HAP-1 (cell line): ENCODE measurements around the gene LAYN.
A peak's percentile ranks its signal among the peaks of the same experiment; 100 is the strongest.

Experiments used
- DNase-seq, 2 experiments: peaks; one replicate each; pipeline ENCODE4 v3.0.0-alpha.2; 2016 to 2020; ENCODE audit warnings: low spot score in 2 of 2
- H3K27me3 ChIP-seq: fragments of 250-450 bp; sonication (Bioruptor Pico); 2 replicates; pipeline ENCODE4 v1.5.1; 2020; ENCODE audit warnings: low read depth, mild to moderate bottlenecking, moderate library complexity
- H3K36me3 ChIP-seq: fragments of 250-450 bp; sonication (Bioruptor Pico); replicated peaks from 2 replicates; pipeline ENCODE4 v1.5.1; 2020; ENCODE audit warnings: mild to moderate bottlenecking
- H3K4me1 ChIP-seq: fragments of 250-450 bp; sonication (Bioruptor Pico); 2 replicates; pipeline ENCODE4 v1.5.1; 2020; ENCODE audit warnings: mild to moderate bottlenecking
- H3K4me3 ChIP-seq: fragments of 250-450 bp; sonication (Bioruptor Pico); 2 replicates; pipeline ENCODE4 v1.5.1; 2020; ENCODE audit warnings: mild to moderate bottlenecking, moderate library complexity
- H3K9me3 ChIP-seq: fragments of 250-450 bp; sonication (Bioruptor Pico); 2 replicates; pipeline ENCODE4 v1.5.1; 2020; ENCODE audit warnings: mild to moderate bottlenecking, moderate library complexity
- in situ Hi-C: fragments of 300-500 bp; cut with MboI; formaldehyde crosslinking; loops from 3 replicates; pipeline ENCODE4 v1.14.3; 2020; ENCODE audit warnings: low sequenced_read_pairs, inconsistent platforms, mixed read lengths

LAYN gene

DNA sequence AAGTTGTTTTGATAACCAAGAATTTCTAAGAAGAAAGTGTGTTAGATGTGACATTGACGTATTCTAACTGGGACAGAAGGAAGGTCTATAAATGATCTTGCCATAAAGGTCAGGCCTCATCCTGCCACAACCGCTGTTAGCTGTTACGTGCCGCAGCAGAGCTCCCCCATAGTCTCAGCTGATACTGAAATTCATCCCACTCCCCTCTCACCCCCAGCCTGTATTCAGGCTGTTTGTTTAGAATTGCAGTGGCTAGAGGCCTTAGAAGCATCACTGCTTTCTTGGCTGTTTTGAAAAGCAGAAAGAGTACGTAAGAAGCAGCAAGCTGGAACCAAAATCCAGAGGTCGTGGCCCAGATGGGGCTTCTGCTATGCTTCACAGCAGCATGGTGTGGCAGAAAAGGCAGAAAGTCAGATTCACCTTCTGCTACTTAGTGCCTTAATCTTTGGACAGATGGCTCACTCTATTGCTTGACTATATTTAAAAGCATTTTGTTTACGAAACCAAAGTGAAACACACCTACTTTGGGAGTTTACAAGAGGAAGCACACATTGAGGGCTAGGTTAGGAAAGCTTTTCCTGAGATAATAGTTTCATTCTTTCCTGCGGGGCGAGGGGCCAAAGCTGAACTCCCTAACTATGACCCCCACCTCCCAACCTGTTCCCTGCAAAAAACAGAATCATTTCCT is 950 bp upstream of the LAYN start:
- 0 out of 2 replicates have a peak, but pooled peaks cover 3% of the 10 kb centered on the region for H3K9me3 ChIP-seq
- H3K4me3 ChIP-seq = no peak overlapping the region
- no peaks in the 10 kb centered on the region for H3K36me3 ChIP-seq
- peaks cover 15% of the 10 kb centered on the region for H3K4me1 ChIP-seq
- H3K27me3 ChIP-seq = no peaks in the 10 kb centered on the region
- DNase-seq = no peak
- in situ Hi-C loops = no loop called here

DNA sequence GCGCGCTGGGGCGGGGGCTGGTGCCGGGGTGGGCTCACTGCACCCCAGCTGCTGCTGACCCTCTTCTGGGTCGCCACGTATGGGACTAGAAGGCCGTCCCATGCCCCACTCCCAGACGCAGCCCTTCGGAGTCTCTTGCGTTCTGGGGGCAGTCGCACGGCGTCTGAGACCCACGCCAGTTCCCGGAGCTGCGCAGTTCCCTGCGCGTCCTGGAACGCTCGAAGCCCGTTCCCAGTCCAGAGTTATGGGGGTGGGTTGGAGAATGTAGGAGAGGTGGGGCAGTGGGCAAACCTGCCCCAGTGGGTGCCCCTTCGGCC is 375 bp downstream of the LAYN start:
- DNase-seq = no peak
- peaks cover 15% of the 10 kb centered on the region for H3K4me1 ChIP-seq
- peak overlapping the region; percentile 37 for H3K4me3 ChIP-seq
- in situ Hi-C loops = no loop called here
- 0 out of 2 replicates have a peak, but pooled peaks cover 3% of the 10 kb centered on the region for H3K9me3 ChIP-seq
- H3K27me3 ChIP-seq = no peaks in the 10 kb centered on the region
- no peaks in the 10 kb centered on the region for H3K36me3 ChIP-seq

DNA sequence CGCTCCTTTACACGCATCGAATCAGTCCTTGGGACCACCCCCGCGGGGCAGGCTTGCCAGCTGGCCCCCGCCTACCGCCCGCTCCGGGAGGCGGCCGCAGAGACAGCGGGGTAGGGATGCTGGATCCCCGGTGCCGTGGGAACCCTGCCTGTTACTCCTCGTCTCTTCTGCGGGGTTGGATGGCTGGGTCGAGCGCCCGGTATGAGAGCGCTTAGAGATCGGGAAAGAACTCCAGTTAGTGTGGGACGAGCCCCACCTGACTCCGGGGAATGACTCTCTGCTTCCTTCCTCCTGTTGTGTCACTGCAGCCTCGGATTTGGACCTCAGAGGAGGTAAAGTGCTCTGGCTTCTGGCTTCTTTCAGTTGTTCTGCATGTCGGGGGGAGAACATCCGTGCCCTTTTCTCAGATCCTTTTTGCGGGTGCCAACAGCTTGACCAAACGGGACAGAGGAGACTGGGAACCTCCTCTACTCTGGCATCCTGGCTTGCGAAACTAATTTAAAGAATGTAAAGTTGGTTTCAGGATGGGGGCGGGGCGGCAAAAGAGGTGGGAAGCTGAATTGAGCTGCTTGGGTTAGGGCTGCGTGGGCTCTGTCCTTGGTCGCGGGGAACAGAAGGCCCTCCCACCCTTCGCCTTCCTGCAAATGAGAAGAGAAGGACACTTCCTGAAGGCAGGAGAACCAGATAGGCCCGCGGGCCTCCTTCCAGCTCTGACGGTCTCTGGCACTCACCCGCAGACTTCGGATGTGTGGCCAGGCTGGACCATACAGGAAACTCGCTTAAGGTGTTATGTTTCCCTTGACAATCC is 938 bp downstream of the LAYN start:
- H3K27me3 ChIP-seq = no peaks in the 10 kb centered on the region
- 0 out of 2 replicates have a peak, but pooled peaks cover 3% of the 10 kb centered on the region for H3K9me3 ChIP-seq

DNA sequence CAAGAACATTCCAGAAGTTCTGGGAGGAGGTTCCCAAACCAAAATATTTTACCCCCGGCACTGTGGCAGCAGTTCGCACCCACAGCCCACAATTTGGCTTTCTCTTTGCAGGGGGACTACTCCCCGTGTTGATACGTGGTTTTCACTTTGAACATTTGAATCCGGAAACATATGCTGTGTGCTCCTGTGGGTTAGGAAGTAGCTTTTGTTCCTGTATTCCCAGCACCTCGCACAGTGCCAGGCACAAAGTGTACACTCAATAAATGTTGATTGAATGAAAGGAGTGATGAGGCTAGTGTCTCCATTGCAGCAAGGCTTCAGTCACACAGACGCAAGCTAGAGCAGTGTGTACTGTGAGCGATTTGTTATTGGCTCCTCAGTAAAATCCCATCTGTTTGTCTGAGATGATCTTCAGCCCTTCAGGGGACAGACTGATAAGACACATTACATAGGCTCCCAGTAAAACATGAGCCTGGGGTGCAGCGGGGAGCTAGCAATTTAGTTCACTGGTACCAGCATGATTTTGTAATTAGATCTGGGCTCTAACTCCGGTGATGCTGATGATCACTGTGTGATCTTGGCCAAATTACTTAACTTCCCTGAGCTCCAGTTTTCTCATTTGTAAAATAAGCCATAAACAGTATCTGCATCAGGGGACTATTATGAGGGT is 2.2 kb downstream of the LAYN start:
- Histone ChIP-seq H3K4me3 (no peak overlapping the region), H3K27me3 (no peaks in the 10 kb centered on the region), H3K36me3 (no peaks in the 10 kb centered on the region), H3K4me1 (peaks cover 5% of the 10 kb centered on the region), H3K9me3 (0 out of 2 replicates have a peak, but pooled peaks cover 3% of the 10 kb centered on the region)
- in situ Hi-C loops = no loop called here
- DNase-seq = no peak

More for the DNA sequence above, 938 bp downstream of the LAYN start:
- in situ Hi-C loops = no loop called here
- Histone ChIP-seq H3K4me1 (peaks cover 15% of the 10 kb centered on the region), H3K36me3 (no peaks in the 10 kb centered on the region), H3K4me3 (peak overlapping the region; percentile 37)
- peak in 1 of 2 experiments; percentile 32 for DNase-seq

DNA sequence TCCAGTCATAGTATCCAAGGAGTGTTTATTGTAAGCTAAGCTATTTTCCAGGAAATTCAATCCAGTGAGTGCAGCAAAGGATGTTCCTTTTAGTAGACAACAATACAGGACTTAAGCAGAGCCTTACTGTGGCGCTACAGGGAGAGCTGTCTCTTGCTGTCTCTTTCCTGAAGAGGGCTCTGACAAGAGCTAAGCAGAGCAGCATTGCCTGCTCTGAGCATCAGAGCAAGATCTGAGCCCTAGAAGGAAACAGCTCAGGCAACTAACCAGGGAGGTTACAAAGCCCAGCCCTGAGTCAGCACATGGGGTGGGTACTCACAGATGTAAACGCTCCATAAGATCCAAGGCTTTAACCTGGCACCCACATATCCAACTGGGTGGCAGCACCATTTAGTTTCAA is 8.0 kb downstream of the LAYN start:
- in situ Hi-C loops = no loop called here
- H3K27me3 ChIP-seq = no peaks in the 10 kb centered on the region
- no peak overlapping the region for H3K4me3 ChIP-seq
- no peaks in the 10 kb centered on the region for H3K4me1 ChIP-seq
- no peaks in the 10 kb centered on the region for H3K36me3 ChIP-seq
- DNase-seq = no peak
- no peaks in the 10 kb centered on the region for H3K9me3 ChIP-seq

DNA sequence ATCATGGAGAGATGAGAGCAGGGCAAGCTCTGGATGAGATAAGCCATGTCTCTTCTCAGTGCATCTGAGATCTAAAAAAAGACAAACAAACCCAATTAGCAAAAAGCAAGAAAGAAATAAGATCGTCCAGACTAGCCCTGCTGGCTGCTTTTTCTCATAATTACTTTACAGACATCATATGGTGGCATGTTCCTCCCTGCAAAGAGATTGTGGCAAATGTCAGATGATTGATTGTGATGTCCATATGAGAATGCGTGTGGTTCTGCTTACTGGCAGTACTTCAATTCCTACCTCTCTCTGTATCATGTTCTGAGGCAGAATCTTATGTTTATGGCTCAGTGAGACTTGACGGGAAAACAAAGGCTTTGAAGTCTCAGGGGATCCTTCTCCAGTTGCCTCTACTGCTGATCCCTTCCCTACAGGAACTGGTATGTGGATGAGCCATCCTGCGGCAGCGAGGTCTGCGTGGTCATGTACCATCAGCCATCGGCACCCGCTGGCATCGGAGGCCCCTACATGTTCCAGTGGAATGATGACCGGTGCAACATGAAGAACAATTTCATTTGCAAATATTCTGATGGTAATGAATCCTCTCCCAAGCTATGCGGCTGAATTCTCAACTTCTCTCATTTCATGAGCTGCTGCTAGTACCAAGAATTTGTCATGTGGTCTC is 8.8 kb downstream of the LAYN start:
- in situ Hi-C loops = no loop called here
- Histone ChIP-seq H3K4me1 (no peaks in the 10 kb centered on the region), H3K4me3 (no peak overlapping the region), H3K36me3 (no peaks in the 10 kb centered on the region), H3K27me3 (no peaks in the 10 kb centered on the region), H3K9me3 (no peaks in the 10 kb centered on the region)
- DNase-seq = no peak

DNA sequence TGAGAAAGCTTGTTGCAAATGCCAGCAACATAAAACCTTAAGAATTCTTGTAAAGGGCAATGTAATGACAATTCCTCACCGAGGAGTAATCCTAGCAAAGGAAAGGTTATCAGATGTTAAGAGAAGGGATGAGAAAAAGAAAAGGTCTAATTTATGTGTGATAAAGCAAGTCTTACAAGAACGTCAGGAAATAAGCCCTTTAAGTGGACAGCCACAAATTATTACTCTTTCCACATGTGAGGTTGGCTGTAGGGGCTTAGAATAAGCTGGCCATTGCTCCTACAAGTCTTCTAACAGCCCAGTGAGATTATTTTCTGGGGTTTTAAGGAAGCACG is 9.3 kb downstream of the LAYN start:
- no peaks in the 10 kb centered on the region for H3K27me3 ChIP-seq
- H3K4me1 ChIP-seq = no peaks in the 10 kb centered on the region
- no peak for DNase-seq
- H3K36me3 ChIP-seq = no peaks in the 10 kb centered on the region
- in situ Hi-C loops = loop anchor here (25.0 kb wide), 1 partner anchor 263 kb away; the partner anchor contains the start of gene POU2AF3
- no peaks in the 10 kb centered on the region for H3K9me3 ChIP-seq
- no peak overlapping the region for H3K4me3 ChIP-seq

DNA sequence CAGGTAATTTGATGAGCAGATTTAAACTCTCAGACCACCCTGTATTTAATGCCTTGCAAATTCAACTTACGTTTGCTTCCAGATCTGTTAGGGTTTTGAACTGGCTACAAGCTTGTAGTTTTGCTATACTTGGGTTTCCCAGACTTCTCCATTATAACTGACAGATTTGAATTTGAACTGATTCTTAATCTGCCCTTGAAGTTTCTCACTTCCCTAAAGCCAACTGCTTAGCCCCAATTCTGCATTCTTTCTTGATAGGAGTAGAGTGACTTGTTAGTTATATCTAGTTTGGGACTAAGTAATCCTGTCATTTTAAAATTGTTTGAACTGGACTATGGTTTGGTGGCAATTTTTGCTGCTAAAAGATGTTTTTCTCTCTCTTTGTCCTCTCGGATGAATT is 9.7 kb downstream of the LAYN start:
- in situ Hi-C loops = loop anchor here (25.0 kb wide), 1 partner anchor 263 kb away; the partner anchor contains the start of gene POU2AF3
- H3K36me3 ChIP-seq = no peaks in the 10 kb centered on the region

DNA sequence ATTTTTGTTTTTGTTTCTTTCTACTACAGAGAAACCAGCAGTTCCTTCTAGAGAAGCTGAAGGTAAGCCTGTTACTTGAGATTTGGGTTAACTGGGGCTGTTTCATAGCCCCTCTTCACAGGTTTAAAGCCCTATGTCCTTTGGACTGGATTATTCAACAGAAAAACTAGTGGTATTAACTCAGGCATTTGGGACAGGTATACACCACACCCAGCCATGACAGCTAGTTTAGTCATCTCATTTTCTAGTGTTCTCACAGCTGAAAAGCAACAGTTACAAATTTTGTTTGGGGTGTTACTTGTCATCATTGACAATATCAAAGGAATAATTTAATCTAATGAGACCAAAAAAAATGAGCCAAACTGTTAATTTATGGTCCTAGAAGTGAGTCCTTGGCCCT is 14.0 kb downstream of the LAYN start:
- H3K27me3 ChIP-seq = no peaks in the 10 kb centered on the region
- H3K4me1 ChIP-seq = no peaks in the 10 kb centered on the region
- H3K9me3 ChIP-seq = no peaks in the 10 kb centered on the region; the same call in 1 of the 2 replicates
- no peak for DNase-seq
- no peaks in the 10 kb centered on the region for H3K36me3 ChIP-seq
- in situ Hi-C loops = loop anchor here (25.0 kb wide), 1 partner anchor 267 kb away; the partner anchor contains the start of gene POU2AF3
- no peak overlapping the region for H3K4me3 ChIP-seq

More for the DNA sequence above, 9.7 kb downstream of the LAYN start:
- DNase-seq = no peak
- no peaks in the 10 kb centered on the region for H3K27me3 ChIP-seq
- H3K4me1 ChIP-seq = no peaks in the 10 kb centered on the region
- H3K4me3 ChIP-seq = no peak overlapping the region
- no peaks in the 10 kb centered on the region for H3K9me3 ChIP-seq

DNA sequence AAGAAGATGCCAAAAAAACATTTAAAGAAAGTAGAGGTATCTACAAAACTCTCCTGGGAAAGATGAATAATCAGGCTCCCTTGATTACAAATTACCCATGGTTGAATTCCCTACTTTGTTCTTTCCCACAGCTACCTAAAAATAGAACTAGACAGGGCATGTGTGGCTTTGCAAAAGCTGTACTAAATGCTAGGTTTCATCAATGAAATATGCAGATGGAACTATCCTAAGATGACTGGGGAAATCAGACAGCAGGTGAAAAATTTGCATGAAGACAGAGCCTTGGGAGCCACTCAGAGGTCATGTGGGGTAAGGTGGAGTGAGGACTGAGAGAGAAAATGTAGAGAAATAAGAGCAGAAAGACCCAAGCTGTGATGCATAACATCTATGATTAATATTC is 14.7 kb downstream of the LAYN start:
- Histone ChIP-seq H3K9me3 (no peaks in the 10 kb centered on the region; the same call in 1 of the 2 replicates), H3K27me3 (no peaks in the 10 kb centered on the region), H3K4me3 (no peak overlapping the region), H3K4me1 (no peaks in the 10 kb centered on the region), H3K36me3 (no peaks in the 10 kb centered on the region)
- DNase-seq = no peak
- in situ Hi-C loops = loop anchor here (25.0 kb wide), 1 partner anchor 268 kb away; the partner anchor contains the start of gene POU2AF3

DNA sequence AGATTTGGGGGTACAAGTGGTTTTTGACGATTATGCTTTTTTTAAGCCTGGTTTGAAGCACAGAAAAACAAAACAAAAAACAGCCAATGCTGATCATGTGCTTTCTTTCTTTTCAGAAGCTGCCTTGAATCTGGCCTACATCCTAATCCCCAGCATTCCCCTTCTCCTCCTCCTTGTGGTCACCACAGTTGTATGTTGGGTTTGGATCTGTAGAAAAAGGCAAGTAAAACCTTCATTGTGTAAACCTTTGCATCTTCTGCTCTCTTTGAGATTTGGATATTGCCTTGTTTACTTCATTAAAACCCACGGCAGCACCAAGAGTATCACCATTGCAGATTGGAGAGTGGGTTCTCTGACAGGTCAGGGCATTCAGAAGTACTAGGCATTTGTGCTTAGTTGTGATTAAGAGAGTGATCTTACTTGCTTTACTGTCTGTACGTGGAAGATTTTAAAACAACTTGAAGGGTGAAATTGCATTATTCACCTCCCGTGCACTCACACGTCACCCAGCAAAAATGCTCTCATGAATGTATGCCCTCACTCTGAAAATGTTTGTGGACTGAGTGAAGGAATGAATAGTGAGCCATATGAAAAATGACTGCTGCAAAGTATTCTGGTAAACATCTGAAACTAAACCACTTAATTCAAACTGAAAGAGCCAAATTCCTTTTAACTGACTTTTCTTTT is 17.0 kb downstream of the LAYN start:
- H3K4me3 ChIP-seq = no peak overlapping the region
- H3K27me3 ChIP-seq = no peaks in the 10 kb centered on the region
- no peaks in the 10 kb centered on the region for H3K36me3 ChIP-seq
- in situ Hi-C loops = loop anchor here (25.0 kb wide), 1 partner anchor 270 kb away; the partner anchor contains the start of gene POU2AF3
- no peak for DNase-seq
- H3K9me3 ChIP-seq = no peaks in the 10 kb centered on the region; the same call in 1 of the 2 replicates
- H3K4me1 ChIP-seq = no peaks in the 10 kb centered on the region

DNA sequence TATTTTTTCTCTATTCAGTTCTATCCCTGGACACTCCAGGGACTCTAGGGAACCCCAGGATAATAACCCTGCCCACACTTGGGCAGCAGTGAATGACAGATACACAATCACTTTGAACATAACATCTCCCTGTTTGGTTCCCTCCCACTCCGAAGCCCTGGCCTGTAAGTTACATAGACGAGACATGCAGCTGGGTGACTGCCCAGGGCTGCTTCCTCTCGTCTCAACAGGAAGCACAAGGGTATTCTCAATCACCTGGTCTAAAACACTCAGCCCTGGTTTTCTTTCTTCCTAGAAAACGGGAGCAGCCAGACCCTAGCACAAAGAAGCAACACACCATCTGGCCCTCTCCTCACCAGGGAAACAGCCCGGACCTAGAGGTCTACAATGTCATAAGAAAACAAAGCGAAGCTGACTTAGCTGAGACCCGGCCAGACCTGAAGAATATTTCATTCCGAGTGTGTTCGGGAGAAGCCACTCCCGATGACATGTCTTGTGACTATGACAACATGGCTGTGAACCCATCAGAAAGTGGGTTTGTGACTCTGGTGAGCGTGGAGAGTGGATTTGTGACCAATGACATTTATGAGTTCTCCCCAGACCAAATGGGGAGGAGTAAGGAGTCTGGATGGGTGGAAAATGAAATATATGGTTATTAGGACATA is 19.4 kb downstream of the LAYN start:
- H3K36me3 ChIP-seq = no peaks in the 10 kb centered on the region
- in situ Hi-C loops = loop anchor here (10.0 to 25.0 kb wide), 2 partner anchors 105 to 273 kb away; partner anchors contain the start of gene POU2AF3
- no peaks in the 10 kb centered on the region for H3K4me1 ChIP-seq
- no peak overlapping the region for H3K4me3 ChIP-seq
- no peak for DNase-seq
- H3K9me3 ChIP-seq = no peaks in the 10 kb centered on the region; the same call in 1 of the 2 replicates
- no peaks in the 10 kb centered on the region for H3K27me3 ChIP-seq
